ENCODE data around the gene DAG1.
A peak's percentile ranks its signal among the peaks of the same experiment; 100 is the strongest.
"Not testable (repeated sequence)": the region's sequence is repeated elsewhere in the genome, so short reads cannot be mapped to it uniquely, and the experiment has no call there.

The DAG1 gene

GRCh38 chr3:49469037-49469935, 781 bp upstream of the DAG1 start:
- H3K27ac ChIP-seq = peak overlapping the region; percentile 95
- DNase-seq (ENCODE audit: low read depth, low spot score) = no peak

- peak overlapping the region; percentile 95 for H3K27ac ChIP-seq
- no peak for DNase-seq (ENCODE audit: low read depth, low spot score)
These were observed 800 bp downstream of the DAG1 start for GRCh38 chr3:49470714-49471420.

- DNase-seq (ENCODE audit: low read depth, low spot score) = no peak
- H3K27ac ChIP-seq = peak overlapping the region; percentile 95
These were observed 1.9 kb downstream of the DAG1 start for GRCh38 chr3:49471856-49472495.

DNA sequence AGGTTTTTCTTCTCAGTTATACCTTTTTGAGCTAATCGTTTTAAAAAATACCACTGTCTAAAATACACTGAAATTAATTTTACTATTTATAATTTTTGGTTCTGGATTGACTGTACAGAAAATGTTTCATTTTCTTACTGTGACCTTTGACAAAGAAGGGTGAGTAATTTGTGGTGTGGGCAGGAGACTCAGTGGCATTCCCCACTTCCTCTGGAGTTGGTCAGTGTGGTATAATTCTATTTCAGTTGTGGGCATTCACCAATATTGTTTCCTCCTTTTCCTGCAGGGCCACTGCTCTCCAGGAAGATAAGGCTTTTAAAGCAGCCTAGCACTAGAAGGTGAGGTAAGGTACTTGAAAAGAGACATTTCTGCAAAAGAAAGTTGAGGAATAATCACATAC, 6.5 kb downstream of the DAG1 start:
- DNase-seq (ENCODE audit: low read depth, low spot score) = no peak
- H3K27ac ChIP-seq = no peak overlapping the region

DNA sequence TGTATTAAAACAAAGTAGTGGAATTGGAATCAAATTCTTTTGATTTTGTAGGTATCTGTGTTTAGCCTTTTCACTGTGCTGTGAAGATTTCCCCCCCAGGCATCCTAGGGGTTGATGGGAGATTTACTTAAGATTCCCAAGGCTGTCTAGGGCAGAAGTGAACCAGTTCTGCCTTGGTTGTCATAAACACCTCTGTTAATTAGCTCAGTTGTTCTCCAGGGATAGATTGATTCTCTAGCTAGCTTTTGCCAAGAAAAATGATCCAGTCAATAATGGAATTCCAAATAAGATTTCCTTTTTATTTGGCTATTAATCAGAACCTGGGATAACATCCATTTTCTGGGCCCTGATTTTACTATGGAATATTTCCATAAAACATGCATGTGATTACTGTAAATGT, 12.7 kb downstream of the DAG1 start:
- no peak overlapping the region for H3K27ac ChIP-seq
- no peak for DNase-seq (ENCODE audit: low read depth, low spot score)

GRCh38 chr3:49484471-49484870, 14.4 kb downstream of the DAG1 start:
- H3K27ac ChIP-seq = no peak overlapping the region
- DNase-seq (ENCODE audit: low read depth, low spot score) = no peak

DNA sequence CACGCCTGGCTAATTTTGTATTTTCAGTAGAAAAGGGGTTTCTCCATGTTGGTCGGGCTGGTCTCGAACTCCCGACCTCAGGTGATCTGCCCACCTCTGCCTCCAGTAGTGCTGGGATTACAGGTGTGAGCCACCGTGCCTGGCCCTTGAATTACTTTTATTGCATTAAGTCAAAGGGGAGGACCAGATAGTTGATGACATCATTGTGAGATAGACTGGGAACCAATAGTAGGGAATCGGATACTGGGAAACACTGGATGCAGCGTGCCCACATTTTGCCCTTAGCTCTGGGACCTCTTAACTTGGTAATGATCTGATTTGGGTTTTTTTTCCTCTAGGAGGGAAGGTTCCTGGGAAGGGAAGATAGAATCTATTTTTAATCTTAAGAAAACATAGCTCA, 19.2 kb downstream of the DAG1 start:
- H3K27ac ChIP-seq = no peak overlapping the region
- no peak for DNase-seq (ENCODE audit: low read depth, low spot score)

DNA sequence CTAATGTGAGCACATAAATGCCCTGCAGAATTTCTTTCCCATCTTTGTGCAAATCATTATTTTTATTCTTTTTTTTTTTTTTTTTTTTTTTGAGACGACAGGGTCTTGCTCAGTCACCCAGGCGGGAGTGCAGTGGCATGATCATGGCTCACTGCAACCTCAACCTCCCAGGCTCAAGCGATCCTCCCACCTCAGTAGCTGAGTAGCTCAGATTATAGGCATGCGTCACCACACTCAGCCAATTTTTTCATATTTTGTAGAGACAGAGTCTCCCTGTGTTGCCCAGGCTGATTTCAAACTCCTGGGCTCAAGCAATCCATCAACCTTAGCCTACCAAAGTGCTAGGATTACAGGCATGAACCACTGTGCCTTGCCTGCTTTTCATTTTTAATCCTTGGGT, 22.9 kb downstream of the DAG1 start:
- no peak overlapping the region for H3K27ac ChIP-seq
- no peak for DNase-seq (ENCODE audit: low read depth, low spot score)

DNA sequence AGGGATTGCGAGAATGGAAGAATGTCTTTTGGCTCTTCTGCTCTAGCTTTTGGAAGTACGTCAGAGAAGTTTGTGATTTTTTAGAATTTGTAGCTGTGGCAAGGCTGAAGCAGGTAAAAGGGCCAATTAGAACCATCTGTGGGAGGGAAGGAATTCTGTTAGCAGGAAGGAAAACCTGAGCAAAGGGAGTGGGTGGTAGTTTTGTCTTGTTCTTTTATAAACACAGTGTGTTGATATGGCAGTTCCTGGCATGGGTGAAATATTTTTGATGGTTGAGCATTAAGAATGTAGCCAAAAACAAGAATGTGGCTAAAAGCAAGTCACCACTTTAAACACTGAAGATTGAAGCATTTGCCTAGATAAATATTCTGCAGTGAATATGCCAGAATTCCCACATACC, 23.8 kb downstream of the DAG1 start:
- DNase-seq (ENCODE audit: low read depth, low spot score) = no peak
- H3K27ac ChIP-seq = no peak overlapping the region

- no peak for DNase-seq (ENCODE audit: low read depth, low spot score)
- no peak overlapping the region for H3K27ac ChIP-seq
These were observed 25.0 kb downstream of the DAG1 start for GRCh38 chr3:49495023-49495422.

DNA sequence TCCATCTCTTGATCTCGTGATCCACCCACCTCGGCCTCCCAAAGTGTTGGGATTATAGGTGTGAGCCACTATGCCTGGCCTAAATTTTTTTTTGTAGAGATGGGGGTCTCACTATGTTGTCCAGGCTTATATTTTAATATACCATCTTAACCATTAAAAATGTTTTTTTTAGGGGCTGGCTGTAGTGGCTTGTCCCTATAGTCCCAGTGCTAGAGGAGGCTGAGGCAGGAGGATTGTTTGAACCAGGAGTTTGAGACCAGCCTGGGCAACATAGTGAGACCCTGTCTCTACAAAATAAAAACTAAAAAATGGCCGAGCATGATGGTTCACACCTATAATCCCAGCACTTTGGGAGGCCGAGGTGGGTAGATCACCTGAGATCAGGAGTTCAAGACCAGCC, 26.8 kb downstream of the DAG1 start:
- H3K27ac ChIP-seq; DNase-seq (ENCODE audit: low read depth, low spot score): not testable (repeated sequence)

- no peak overlapping the region for H3K27ac ChIP-seq
- DNase-seq (ENCODE audit: low read depth, low spot score) = no peak
These were observed 27.5 kb downstream of the DAG1 start for GRCh38 chr3:49497606-49498005.

DNA sequence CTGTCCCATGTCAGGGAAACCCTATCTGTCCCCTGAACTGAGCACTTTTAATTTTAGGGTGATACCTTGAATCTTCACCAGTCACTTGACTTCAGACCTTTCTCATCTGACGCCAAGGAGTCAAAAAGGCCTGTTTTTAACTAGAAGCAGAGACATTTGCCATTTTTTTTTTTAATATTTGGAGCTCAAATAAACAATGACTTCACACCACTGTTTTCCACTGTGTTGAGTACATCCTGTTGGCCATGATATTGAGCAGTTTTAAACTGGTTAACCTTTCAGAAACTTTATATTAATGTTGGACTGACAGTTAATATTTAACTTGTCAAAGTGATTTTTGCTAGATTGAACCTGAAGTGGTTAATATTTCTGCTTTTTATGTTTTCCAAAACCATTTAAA, 28.2 kb downstream of the DAG1 start:
- DNase-seq (ENCODE audit: low read depth, low spot score) = no peak
- H3K27ac ChIP-seq = no peak overlapping the region

GRCh38 chr3:49498648-49499047, 28.6 kb downstream of the DAG1 start:
- DNase-seq (ENCODE audit: low read depth, low spot score) = no peak
- H3K27ac ChIP-seq = no peak overlapping the region

- DNase-seq (ENCODE audit: low read depth, low spot score) = no peak
- peak overlapping the region; percentile 89 for H3K27ac ChIP-seq
These were observed 30.2 kb downstream of the DAG1 start for GRCh38 chr3:49500205-49500731.

- peak overlapping the region; percentile 89 for H3K27ac ChIP-seq
- DNase-seq (ENCODE audit: low read depth, low spot score) = peak; percentile 92
These were observed 30.9 kb downstream of the DAG1 start for GRCh38 chr3:49500732-49501609.

GRCh38 chr3:49501842-49502241, 31.8 kb downstream of the DAG1 start:
- no peak for DNase-seq (ENCODE audit: low read depth, low spot score)
- H3K27ac ChIP-seq = peak overlapping the region; percentile 89

DNA sequence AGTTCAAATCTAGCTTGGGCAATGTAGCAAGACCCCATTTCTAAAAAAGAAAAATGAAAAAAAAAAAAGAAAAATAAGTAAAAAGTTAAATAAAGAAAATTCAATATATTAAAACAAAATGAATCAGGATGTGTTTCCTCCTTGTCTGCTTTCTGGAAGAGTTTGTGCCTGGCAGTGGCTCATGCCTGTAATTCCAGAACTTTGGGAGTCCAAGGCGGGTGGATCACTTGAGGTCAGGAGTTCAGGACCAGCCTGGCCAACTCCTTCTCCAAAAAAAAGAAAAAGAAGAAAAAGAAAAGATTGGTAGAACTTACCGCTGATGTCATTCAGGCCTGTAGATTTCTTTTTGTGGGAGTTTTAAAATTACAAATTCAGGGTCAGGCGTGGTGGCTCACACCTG, 36.8 kb downstream of the DAG1 start:
- no peak overlapping the region for H3K27ac ChIP-seq
- DNase-seq (ENCODE audit: low read depth, low spot score) = no peak

DNA sequence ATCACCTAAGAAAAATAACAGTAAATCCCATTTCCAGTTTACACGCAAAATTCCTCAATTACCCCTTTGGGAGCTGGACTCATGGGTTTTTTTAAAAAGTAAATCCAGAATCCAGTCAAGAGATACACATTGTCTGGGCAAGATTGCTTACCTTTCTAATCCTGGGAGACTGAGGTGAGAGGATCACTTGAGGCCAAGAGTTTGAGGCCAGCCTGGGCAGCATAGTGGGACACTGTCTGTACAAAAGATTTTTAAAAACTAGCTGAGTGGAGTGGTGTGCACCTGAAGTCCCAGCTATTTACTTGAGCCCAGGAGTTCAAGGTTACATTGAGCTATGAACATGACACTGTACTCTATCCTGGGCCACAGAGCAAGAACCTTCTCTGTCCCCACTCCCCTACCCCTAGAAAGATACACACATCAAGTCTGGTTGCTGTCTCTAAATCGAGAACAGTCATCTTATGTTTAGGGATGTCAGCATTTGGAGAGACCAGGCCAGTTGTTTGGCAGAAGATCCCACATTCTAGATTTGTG, 39.0 kb downstream of the DAG1 start:
- no peak overlapping the region for H3K27ac ChIP-seq
- no peak for DNase-seq (ENCODE audit: low read depth, low spot score)

- DNase-seq (ENCODE audit: low read depth, low spot score) = no peak
- H3K27ac ChIP-seq = no peak overlapping the region
These were observed 41.6 kb downstream of the DAG1 start for GRCh38 chr3:49511639-49512038.

All from epithelial cell of prostate (primary cell).